Kidney epithelial cell (primary cell): ENCODE results near the gene CPT1A. TPM values are rescaled to one million over a fixed set of nuclear protein-coding genes. Genes with fewer than 3 reads are reported as not detected.
"Not testable (repeated sequence)": the region's sequence is repeated elsewhere in the genome, so short reads cannot be mapped to it uniquely, and the experiment has no call there.

Experiments
- DNase-seq: peaks from one replicate; pipeline ENCODE4 v3.0.0-alpha.2; 2010; ENCODE audit warnings: low read depth
- H3K27me3 ChIP-seq: 2 replicates; pipeline ENCODE4 v1.6.0; 2011; ENCODE audit warnings: low read length; ENCODE audit not compliant: control insufficient read depth, insufficient read depth
- H3K36me3 ChIP-seq: 2 replicates; pipeline ENCODE4 v1.5.1; 2011; ENCODE audit warnings: low read length; ENCODE audit not compliant: control insufficient read depth, insufficient read depth
- H3K4me3 ChIP-seq: 2 replicates; pipeline ENCODE4 v1.5.1; 2011; ENCODE audit warnings: low read depth, mild to moderate bottlenecking, control low read depth, low read length
- CTCF ChIP-seq: IDR thresholded peaks from 2 replicates; pipeline ENCODE4 v1.5.1; 2011; ENCODE audit warnings: mild to moderate bottlenecking, moderate library complexity, low read length, control low read depth, inconsistent platforms; ENCODE audit not compliant: insufficient read depth, poor library complexity, severe bottlenecking
- total RNA-seq: library from RNA; depleted of rRNA; stranded (reverse); fragments of >200 nt; gene quantifications from 2 replicates; pipeline ENCODE4 v1.2.3, GENCODE V29; 2015

The CPT1A gene
- total RNA-seq, 1 donor from 2014 or later = 15.4 TPM

- H3K36me3 ChIP-seq = no peaks in the 10 kb centered on the region
- H3K27me3 ChIP-seq = peaks cover 3% of the 10 kb centered on the region
- no peak for DNase-seq
- H3K4me3 ChIP-seq = no peak overlapping the region
- no peak for TF ChIP-seq CTCF
Observed at GRCh38 chr11:68867066-68867465, 25.4 kb upstream of the CPT1A start.

GRCh38 chr11:68865241-68865640, 23.5 kb upstream of the CPT1A start:
- no peak for DNase-seq

GRCh38 chr11:68863553-68864265, 22.0 kb upstream of the CPT1A start:
- Histone ChIP-seq H3K4me3 (no peak overlapping the region), H3K36me3 (no peaks in the 10 kb centered on the region), H3K27me3 (no peaks in the 10 kb centered on the region)
- no peak for DNase-seq
- TF ChIP-seq CTCF = no peak

More at GRCh38 chr11:68865241-68865640, 23.5 kb upstream of the CPT1A start:
- H3K36me3 ChIP-seq = no peaks in the 10 kb centered on the region
- H3K27me3 ChIP-seq = no peaks in the 10 kb centered on the region
- no peak overlapping the region for H3K4me3 ChIP-seq
- TF ChIP-seq CTCF = no peak

GRCh38 chr11:68862421-68862820, 20.7 kb upstream of the CPT1A start:
- Histone ChIP-seq H3K4me3 (no peak overlapping the region), H3K36me3 (no peaks in the 10 kb centered on the region), H3K27me3 (no peaks in the 10 kb centered on the region)
- no peak for DNase-seq
- TF ChIP-seq CTCF = no peak

GRCh38 chr11:68859123-68859522, 17.4 kb upstream of the CPT1A start:
- H3K36me3 ChIP-seq = no peaks in the 10 kb centered on the region
- H3K27me3 ChIP-seq = peaks cover 12% of the 10 kb centered on the region
- DNase-seq = no peak
- TF ChIP-seq CTCF = no peak
- no peak overlapping the region for H3K4me3 ChIP-seq

- no peak for DNase-seq
- H3K27me3 ChIP-seq = peaks cover 20% of the 10 kb centered on the region
- H3K36me3 ChIP-seq = no peaks in the 10 kb centered on the region
- no peak overlapping the region for H3K4me3 ChIP-seq
- TF ChIP-seq CTCF = no peak
Observed at GRCh38 chr11:68857037-68857586, 15.4 kb upstream of the CPT1A start.

GRCh38 chr11:68856425-68857030, 14.8 kb upstream of the CPT1A start:
- not testable (repeated sequence) for H3K36me3 ChIP-seq

More at GRCh38 chr11:68856425-68857030, 14.8 kb upstream of the CPT1A start:
- peaks cover 23% of the 10 kb centered on the region for H3K27me3 ChIP-seq
- not testable (repeated sequence) for DNase-seq, H3K4me3 ChIP-seq
